ENCODE results near the gene COL24A1. TPM values are rescaled to one million over a fixed set of nuclear protein-coding genes. Genes with fewer than 3 reads are reported as not detected.

Gene COL24A1
- total and polyA plus RNA-seq, 2 of the 13 experiments (the other 11 are each of a cell fraction or from before 2014, with no cell fraction given) = 0.04 to 0.13 TPM

- no peak for TF ChIP-seq ZSCAN5A (CRISPR knock-in tag; IDR thresholded peaks at IDR 0.05; ENCODE audit: borderline replicate concordance)
- TF ChIP-seq MED1 (CRISPR knock-in tag; IDR thresholded peaks at IDR 0.05) = no peak
These were observed 333.9 kb downstream of the COL24A1 start (continued) for GRCh38 chr1:85822696-85823095.

- intact Hi-C loops (cut with micrococcal nuclease; ENCODE audit: unreplicated experiment) = no loop called here
- Histone ChIP-seq H4K20me1 (ENCODE audit: insufficient read depth, low read length) (no peaks in the 10 kb centered on the region), H3K36me3 (replicated peaks in 1 of 2; ENCODE audit: control insufficient read depth in 1 of 2, insufficient read depth in 2 of 2, low read length in 2 of 2) (no peaks in the 10 kb centered on the region), H3K4me3 (replicated peaks in 1 of 3; ENCODE audit: insufficient read depth in 1 of 3, low read depth in 2 of 3, low read length in 3 of 3) (no peak overlapping the region), H3K27me3 (ENCODE audit: control insufficient read depth in 1 of 2, insufficient read depth in 2 of 2, low read length in 2 of 2) (no peaks in the 10 kb centered on the region), H2AFZ (ENCODE audit: low read length) (no peak overlapping the region), H3K27ac (ENCODE audit: extremely low read length, insufficient read depth, low read length) (no peak overlapping the region), H3K9ac (ENCODE audit: insufficient read depth, low read depth, low read length) (no peak overlapping the region), H3K9me3 (ENCODE audit: low read length) (no peaks in the 10 kb centered on the region), H3K79me2 (ENCODE audit: insufficient read depth, low read length) (no peaks in the 10 kb centered on the region), H3K4me2 (ENCODE audit: low read depth, low read length) (no peak overlapping the region), H3K4me1 (ENCODE audit: insufficient read depth, low read length) (no peaks in the 10 kb centered on the region)
- in situ Hi-C loops (cut with HindIII; ENCODE audit: extremely low pct_ligation_motif_present, low pct_unique_long_range_greater_than_20kb) = no loop called here
- ChIA-PET CTCF (ENCODE audit: low intra/inter-chr PET ratio, low total read pairs) (no interaction called here), POLR2A (no interaction called here)
- no peak for FAIRE-seq
- no peak for DNase-seq (ENCODE audit: low spot score)
- 6% methylated on average over 2 of the region's 2 CpGs for WGBS (ENCODE audit: low lambda C conversion rate)
- ATAC-seq = no peak
- BruUV-seq (replicated peaks) = no TSS peak
- TF ChIP-seq ZNF670 (CRISPR knock-in tag; IDR thresholded peaks at IDR 0.05; ENCODE audit: borderline replicate concordance) = no peak
- no peak for TF ChIP-seq DNMT3B (CRISPR knock-in tag; conservative IDR thresholded peaks at IDR 0.05)
- TF ChIP-seq DMTF1 (CRISPR knock-in tag; IDR thresholded peaks at IDR 0.05) = no peak
- no peak for TF ChIP-seq ZBTB21 (CRISPR knock-in tag; IDR thresholded peaks at IDR 0.05)
- no peak for TF ChIP-seq ZNF850 (CRISPR knock-in tag; conservative IDR thresholded peaks at IDR 0.05)
- TF ChIP-seq PLSCR1 (CRISPR knock-in tag; IDR thresholded peaks at IDR 0.05; ENCODE audit: borderline replicate concordance) = no peak
- no peak for TF ChIP-seq ZNF790 (CRISPR knock-in tag; IDR thresholded peaks at IDR 0.05; ENCODE audit: borderline replicate concordance)
- TF ChIP-seq ZBTB37 (CRISPR knock-in tag; IDR thresholded peaks at IDR 0.05) = no peak
- TF ChIP-seq ZNF331 (CRISPR knock-in tag; IDR thresholded peaks at IDR 0.05) = no peak
- TF ChIP-seq TEAD2 (CRISPR knock-in tag; IDR thresholded peaks at IDR 0.05) = no peak
- TF ChIP-seq RCOR2 (CRISPR knock-in tag; IDR thresholded peaks at IDR 0.05) = no peak
- no peak for TF ChIP-seq DDIT3 (CRISPR knock-in tag; IDR thresholded peaks at IDR 0.05)
- TF ChIP-seq FIP1L1 (IDR thresholded peaks at IDR 0.05; ENCODE audit: borderline replicate concordance, insufficient read depth, low read depth, low read length) = no peak
- TF ChIP-seq HNRNPH1 (optimal IDR thresholded peaks at IDR 0.05; ENCODE audit: low read depth, low read length) = no peak
- TF ChIP-seq NR0B2 (CRISPR knock-in tag; IDR thresholded peaks at IDR 0.05) = no peak
These were observed 338.2 kb downstream of the COL24A1 start for GRCh38 chr1:85818371-85818770.
